Measurements from ENCODE around the gene AADACL3. TPM values are rescaled to one million over a fixed set of nuclear protein-coding genes. Genes with fewer than 3 reads are reported as not detected.
A peak's percentile ranks its signal among the peaks of the same experiment; 100 is the strongest.

AADACL3 gene
- total RNA-seq, 1 donor from 2014 or later = 0.05 TPM

DNA sequence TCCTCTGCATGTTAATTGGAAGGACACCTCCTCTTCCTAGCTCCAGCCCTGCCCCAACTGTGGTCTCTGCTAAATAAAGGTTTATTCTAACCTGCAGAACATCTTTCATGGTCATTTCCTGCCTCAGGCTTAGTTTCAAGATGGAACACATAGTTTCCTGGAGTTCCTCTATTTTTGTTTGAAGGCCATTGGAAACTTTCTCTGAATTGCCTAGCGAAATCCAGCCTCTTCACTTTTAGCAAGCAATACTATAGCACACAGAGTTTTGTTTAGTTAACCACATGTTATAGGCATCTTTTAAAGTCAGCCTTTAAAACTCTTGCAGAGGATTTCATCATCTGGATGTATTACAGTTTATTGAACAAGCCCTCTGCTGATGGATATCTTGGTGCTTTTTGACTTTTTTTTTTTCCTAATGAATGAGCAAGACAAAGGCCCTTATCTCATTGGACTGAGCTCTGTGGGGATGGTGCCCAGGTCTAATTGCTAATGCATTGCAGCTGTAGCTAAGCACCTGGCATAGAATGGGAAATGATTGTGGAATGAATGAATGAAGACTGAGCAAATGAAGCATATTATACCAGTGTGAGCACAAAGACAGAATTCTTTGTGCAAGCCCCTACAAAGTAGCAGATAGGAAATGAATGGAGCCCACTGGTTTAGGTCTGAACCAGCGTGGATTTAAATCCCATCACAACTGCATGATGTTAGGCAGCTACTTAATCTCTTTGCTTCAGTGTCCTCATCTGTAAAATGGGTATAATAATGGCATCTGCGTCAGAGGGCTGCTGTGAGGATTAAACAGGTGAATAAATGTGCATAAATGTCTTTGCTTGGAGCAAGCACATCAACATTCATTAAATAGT lies 29.4 kb downstream of the AADACL3 start:
- no peak for DNase-seq (ENCODE audit: low read depth)

DNA sequence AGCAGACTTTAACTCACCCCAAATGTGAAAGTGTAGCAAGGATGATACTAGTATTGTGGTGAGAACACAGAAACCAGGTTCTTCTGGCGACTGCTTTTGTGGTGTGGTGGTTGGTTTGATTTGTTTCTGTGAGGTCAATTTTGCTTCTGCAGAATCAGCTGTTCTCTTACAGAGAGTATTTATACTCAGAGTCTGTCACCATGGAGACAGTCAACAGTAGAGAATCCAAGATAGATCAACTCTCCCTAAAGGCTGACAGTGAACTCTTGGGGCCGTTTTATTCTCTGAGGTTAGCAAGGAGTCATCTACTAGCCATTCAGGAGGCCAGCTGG lies 30.0 kb downstream of the AADACL3 start, which contains the start of gene CFAP107:
Gene CFAP107 (plus strand): TSS at position 209 of the 332 bp plus-strand sequence. CDS start 231 bp downstream, outside the sequence.
- Mint-ChIP-seq H3K9me3 (ENCODE audit: unreplicated experiment) (peaks cover 9% of the 10 kb centered on the region), H3K27me3 (ENCODE audit: low read depth, unreplicated experiment) (peaks cover 6% of the 10 kb centered on the region), H3K4me1 (ENCODE audit: low read depth, unreplicated experiment) (peaks cover 2% of the 10 kb centered on the region), H3K36me3 (ENCODE audit: low read depth, unreplicated experiment) (no peaks in the 10 kb centered on the region), H3K4me3 (ENCODE audit: unreplicated experiment) (no peak within 1 kb of the TSS), H3K27ac (ENCODE audit: unreplicated experiment) (peak within 1 kb of the TSS; percentile 75)
- H3K27ac ChIP-seq (ENCODE audit: low read depth, low read length) = no peak within 1 kb of the TSS
- H3K9ac ChIP-seq (ENCODE audit: low read length) = no peak within 1 kb of the TSS
- no peaks in the 10 kb centered on the region for H4K20me1 ChIP-seq (ENCODE audit: insufficient read depth, low read length)
- no peak within 1 kb of the TSS for H3K4me2 ChIP-seq (ENCODE audit: low read length)
- DNase-seq (ENCODE audit: low read depth) = no peak
- no peaks in the 10 kb centered on the region for H3K36me3 ChIP-seq (ENCODE audit: insufficient read depth, low read length)
- no peaks in the 10 kb centered on the region for H3K79me2 ChIP-seq (ENCODE audit: insufficient read depth, low read length)
- no peak within 1 kb of the TSS for H3K4me3 ChIP-seq (ENCODE audit: insufficient read depth, low read depth, low read length)
- H3K4me1 ChIP-seq (ENCODE audit: insufficient read depth, low read length) = no peaks in the 10 kb centered on the region
- FAIRE-seq = no peak
- no peaks in the 10 kb centered on the region for H3K27me3 ChIP-seq (ENCODE audit: insufficient read depth, low read length)
- TF ChIP-seq, protein P1, sequence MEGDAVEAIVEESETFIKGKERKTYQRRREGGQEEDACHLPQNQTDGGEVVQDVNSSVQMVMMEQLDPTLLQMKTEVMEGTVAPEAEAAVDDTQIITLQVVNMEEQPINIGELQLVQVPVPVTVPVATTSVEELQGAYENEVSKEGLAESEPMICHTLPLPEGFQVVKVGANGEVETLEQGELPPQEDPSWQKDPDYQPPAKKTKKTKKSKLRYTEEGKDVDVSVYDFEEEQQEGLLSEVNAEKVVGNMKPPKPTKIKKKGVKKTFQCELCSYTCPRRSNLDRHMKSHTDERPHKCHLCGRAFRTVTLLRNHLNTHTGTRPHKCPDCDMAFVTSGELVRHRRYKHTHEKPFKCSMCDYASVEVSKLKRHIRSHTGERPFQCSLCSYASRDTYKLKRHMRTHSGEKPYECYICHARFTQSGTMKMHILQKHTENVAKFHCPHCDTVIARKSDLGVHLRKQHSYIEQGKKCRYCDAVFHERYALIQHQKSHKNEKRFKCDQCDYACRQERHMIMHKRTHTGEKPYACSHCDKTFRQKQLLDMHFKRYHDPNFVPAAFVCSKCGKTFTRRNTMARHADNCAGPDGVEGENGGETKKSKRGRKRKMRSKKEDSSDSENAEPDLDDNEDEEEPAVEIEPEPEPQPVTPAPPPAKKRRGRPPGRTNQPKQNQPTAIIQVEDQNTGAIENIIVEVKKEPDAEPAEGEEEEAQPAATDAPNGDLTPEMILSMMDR (IDR thresholded peaks at IDR 0.05; ENCODE audit: insufficient read depth, low read depth, low read length) = no peak
- no peak for TF ChIP-seq EZH2 (IDR thresholded peaks at IDR 0.05; ENCODE audit: insufficient read depth, low read length)
- H2AFZ ChIP-seq (ENCODE audit: low read depth, low read length) = no peak within 1 kb of the TSS
- peaks cover 4% of the 10 kb centered on the region for H3K9me3 ChIP-seq (ENCODE audit: insufficient read depth, low read depth, low read length)

More for the DNA sequence above, 29.4 kb downstream of the AADACL3 start:
- no peaks in the 10 kb centered on the region for H4K20me1 ChIP-seq (ENCODE audit: insufficient read depth, low read length)
- no peak for FAIRE-seq
- H3K4me1 Mint-ChIP-seq (ENCODE audit: low read depth, unreplicated experiment) = peaks cover 2% of the 10 kb centered on the region
- no peaks in the 10 kb centered on the region for H3K36me3 ChIP-seq (ENCODE audit: insufficient read depth, low read length)
- no peaks in the 10 kb centered on the region for H3K36me3 Mint-ChIP-seq (ENCODE audit: low read depth, unreplicated experiment)
- peak overlapping the region; percentile 75 for H3K27ac Mint-ChIP-seq (ENCODE audit: unreplicated experiment)
- H3K9ac ChIP-seq (ENCODE audit: low read length) = no peak overlapping the region
- H3K4me3 Mint-ChIP-seq (ENCODE audit: unreplicated experiment) = no peak overlapping the region
- H3K27me3 ChIP-seq (ENCODE audit: insufficient read depth, low read length) = no peaks in the 10 kb centered on the region
- no peaks in the 10 kb centered on the region for H3K79me2 ChIP-seq (ENCODE audit: insufficient read depth, low read length)
- TF ChIP-seq, protein P1 (IDR thresholded peaks at IDR 0.05; ENCODE audit: insufficient read depth, low read depth, low read length) = no peak
- no peak for TF ChIP-seq EZH2 (IDR thresholded peaks at IDR 0.05; ENCODE audit: insufficient read depth, low read length)
- no peak overlapping the region for H2AFZ ChIP-seq (ENCODE audit: low read depth, low read length)
- no peak overlapping the region for H3K4me3 ChIP-seq (ENCODE audit: insufficient read depth, low read depth, low read length)
- no peak overlapping the region for H3K4me2 ChIP-seq (ENCODE audit: low read length)
- peaks cover 4% of the 10 kb centered on the region for H3K9me3 ChIP-seq (ENCODE audit: insufficient read depth, low read depth, low read length)
- peaks cover 6% of the 10 kb centered on the region for H3K27me3 Mint-ChIP-seq (ENCODE audit: low read depth, unreplicated experiment)
- no peak overlapping the region for H3K27ac ChIP-seq (ENCODE audit: low read depth, low read length)
- H3K9me3 Mint-ChIP-seq (ENCODE audit: unreplicated experiment) = peaks cover 9% of the 10 kb centered on the region
- H3K4me1 ChIP-seq (ENCODE audit: insufficient read depth, low read length) = no peaks in the 10 kb centered on the region

Measured in astrocyte (in vitro differentiated cells and primary cell).